B cell (primary cell): Measurements from ENCODE around the gene BCAR3. TPM values are rescaled to one million over a fixed set of nuclear protein-coding genes. Genes with fewer than 3 reads are reported as not detected.

Source experiments
- ATAC-seq: fragments of 200-7000 bp; cut with Tn5 transposase; one replicate; pipeline ENCODE4 v1.10.0; 2021; ENCODE audit warnings: low read depth, mild to moderate bottlenecking, moderate number of reproducible peaks, moderate library complexity
- CTCF ChIA-PET: fragments of 350-600 bp; sonication (Branson Sonifier 250); formaldehyde crosslinking; loops from one replicate; lab custom pipeline; 2021; ENCODE audit warnings: antibody characterized with exemption, inconsistent platforms; lab: Charles Lee
- POLR2A ChIA-PET: fragments of 350-600 bp; sonication (Branson Sonifier 250); formaldehyde crosslinking; loops from one replicate; lab custom pipeline; 2021; ENCODE audit warnings: antibody characterized with exemption; lab: Charles Lee
- DNase-seq: peaks from one replicate; pipeline ENCODE4 v3.0.0; 2013
- H2AFZ ChIP-seq: 2 replicates; pipeline ENCODE4 v1.6.1; 2012; ENCODE audit warnings: mild to moderate bottlenecking, low read depth, low read length; ENCODE audit not compliant: insufficient read depth, poor library complexity, severe bottlenecking
- H3K27ac ChIP-seq, 2 donors: 1 replicate in 1 of 2; 2 replicates in 1 of 2; pipeline ENCODE4 v1.5.1; 2012 to 2013; ENCODE audit warnings: low read length in 2 of 2, mild to moderate bottlenecking in 2 of 2, moderate library complexity in 1 of 2
- H3K27me3 ChIP-seq, 4 experiments: fragments of 200-600 bp in 1 of 4; sonication (generic) in 1 of 4; replicated peaks in 1 of 4; 1 replicate in 2 of 4; 2 replicates in 2 of 4; pipeline versions ENCODE4 v1.6.1 to v1.7.0; 2013 to 2016; ENCODE audit warnings: low read length in 3 of 4, mild to moderate bottlenecking in 2 of 4, mixed read lengths in 1 of 4, moderate library complexity in 1 of 4; ENCODE audit not compliant: insufficient read depth in 4 of 4, control insufficient read depth in 3 of 4; ENCODE audit errors: control extremely low read depth in 1 of 4
- H3K36me3 ChIP-seq, 2 experiments: replicated peaks in 1 of 2; 1 replicate in 1 of 2; 2 replicates in 1 of 2; pipeline versions ENCODE4 v1.6.1 to v1.7.1; 2013; ENCODE audit warnings: low read length in 1 of 2; ENCODE audit not compliant: insufficient read depth in 2 of 2, control insufficient read depth in 1 of 2; ENCODE audit errors: control extremely low read depth in 1 of 2, extremely low read depth in 1 of 2
- H3K4me1 ChIP-seq, 2 donors: fragments of 200-600 bp in 1 of 2; sonication (generic) in 1 of 2; 1 replicate in 1 of 2; 2 replicates in 1 of 2; pipeline versions ENCODE4 v1.5.1 to v1.6.1; 2013 to 2017; ENCODE audit warnings: low read length in 2 of 2; ENCODE audit not compliant: control insufficient read depth in 2 of 2, insufficient read depth in 2 of 2
- H3K4me2 ChIP-seq: replicated peaks from 2 replicates; pipeline ENCODE3; 2012; ENCODE audit warnings: mild to moderate bottlenecking, low read depth, low read length; ENCODE audit not compliant: poor library complexity, severe bottlenecking
- H3K4me3 ChIP-seq, 5 experiments: fragments of 200-600 bp in 1 of 5; sonication (generic) in 1 of 5; 1 replicate in 3 of 5; 2 replicates in 2 of 5; pipeline versions ENCODE4 v1.5.1 to v1.7.0; 2011 to 2016; ENCODE audit warnings: low read length in 4 of 5, mild to moderate bottlenecking in 4 of 5, low read depth in 2 of 5, control low read depth in 1 of 5, moderate library complexity in 1 of 5; ENCODE audit not compliant: insufficient read depth in 1 of 5; ENCODE audit errors: control extremely low read depth in 1 of 5, extremely low read depth in 1 of 5
- H3K79me2 ChIP-seq: fragments of 200-600 bp; sonication (generic); one replicate; pipeline ENCODE4 v1.6.0; 2016; ENCODE audit warnings: low read length; ENCODE audit not compliant: control insufficient read depth, insufficient read depth
- H3K9ac ChIP-seq: fragments of 200-600 bp; sonication (generic); 2 replicates; pipeline ENCODE4 v1.6.1; 2017; ENCODE audit warnings: mild to moderate bottlenecking, low read length, moderate library complexity
- H3K9me3 ChIP-seq, 3 donors: one replicate each; pipeline versions ENCODE4 v1.6.1 to v1.7.1; 2013; ENCODE audit warnings: low read length in 2 of 3; ENCODE audit not compliant: control insufficient read depth in 2 of 3, insufficient read depth in 1 of 3; ENCODE audit errors: control extremely low read depth in 1 of 3
- H4K20me1 ChIP-seq: 2 replicates; pipeline ENCODE4 v1.6.0; 2012; ENCODE audit warnings: mild to moderate bottlenecking, low read length; ENCODE audit not compliant: insufficient read depth, control insufficient read depth, poor library complexity, severe bottlenecking
- H3K27ac Mint-ChIP-seq: one replicate; pipeline ENCODE4 v1.8.0; 2021; ENCODE audit warnings: mixed read lengths
- H3K27me3 Mint-ChIP-seq: one replicate; pipeline ENCODE4 v1.8.0; 2021; ENCODE audit warnings: mixed read lengths
- H3K4me1 Mint-ChIP-seq: one replicate; pipeline ENCODE4 v1.8.0; 2021; ENCODE audit warnings: mixed read lengths
- H3K4me3 Mint-ChIP-seq: one replicate; pipeline ENCODE4 v1.8.0; 2021; ENCODE audit warnings: mixed read lengths
- H3K9me3 Mint-ChIP-seq: one replicate; pipeline ENCODE4 v1.8.0; 2022; ENCODE audit warnings: mixed read lengths; ENCODE audit not compliant: insufficient read depth
- CTCF ChIP-seq: fragments of 200-600 bp; IDR thresholded peaks from one replicate; pipeline ENCODE4 v1.8.0; 2022; ENCODE audit warnings: antibody characterized with exemption, mild to moderate bottlenecking
- EZH2 ChIP-seq: IDR thresholded peaks from 2 replicates; pipeline ENCODE4 v1.6.1; 2012; ENCODE audit warnings: borderline replicate concordance, low read depth, mild to moderate bottlenecking, moderate library complexity, low read length; ENCODE audit not compliant: insufficient read depth, poor library complexity, severe bottlenecking
- WGBS: methylation state at CpG from one replicate; pipeline ENCODE4 v1.1.5; 2013; ENCODE audit warnings: missing lambda C conversion rate; ENCODE audit not compliant: insufficient coverage; 5-methylcytosine and 5-hydroxymethylcytosine counted together
- intact Hi-C: fragments of 100-400 bp; cut with micrococcal nuclease; formaldehyde crosslinking; loops from one replicate; pipeline ENCODE4 v1.10.0; 2022
- polyA plus RNA-seq: library from polyadenylated mRNA; depleted of rRNA; stranded (reverse); fragments of >200 nt; gene quantifications from 2 replicates; pipeline ENCODE4 v1.2.3, GENCODE V29; 2012
- total RNA-seq, 2 donors: library from RNA; stranded (reverse); fragments of 120-200 nt in 1 of 2; gene quantifications; 1 replicate in 1 of 2; 2 replicates in 1 of 2; pipeline versions ENCODE4 v1.2.3 to v1.2.4, GENCODE V29; 2013 to 2022

The BCAR3 gene
- total and polyA plus RNA-seq, 2 donors (not counting 1 experiment from before 2014, with no cell fraction given) = 6.7 to 13.0 TPM

DNA sequence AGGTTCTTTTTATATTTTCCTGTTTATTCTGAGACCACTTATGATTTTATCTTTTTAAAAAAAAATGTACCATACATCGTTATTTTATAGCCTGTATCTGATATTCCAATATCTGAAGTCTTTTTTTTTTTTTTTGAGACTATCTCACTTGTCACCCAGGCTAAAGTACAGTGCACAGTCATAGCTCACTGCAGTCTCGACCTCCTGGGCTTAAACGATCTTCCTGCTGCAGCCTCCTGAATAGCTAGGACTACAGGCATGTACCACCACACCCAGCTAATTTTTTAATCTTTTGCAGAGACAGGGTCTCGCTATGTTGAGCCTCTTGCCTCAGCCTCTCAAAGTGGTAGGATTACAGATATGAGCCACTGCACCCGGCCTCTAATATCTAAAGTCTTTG, 25.1 kb downstream of the BCAR3 start:
- TF ChIP-seq EZH2 = no peak
- no peak for TF ChIP-seq CTCF
- ChIA-PET CTCF (no interaction called here), POLR2A (no interaction called here)
- 97% methylated on average over 4 of the region's 5 CpGs for WGBS
- Histone ChIP-seq H3K27me3 (no peaks in the 10 kb centered on the region), H3K27ac (no peak overlapping the region), H4K20me1 (no peaks in the 10 kb centered on the region), H3K4me2 (no peak overlapping the region), H3K79me2 (peaks cover 29% of the 10 kb centered on the region), H3K4me1 (no peaks in the 10 kb centered on the region), H3K36me3 (peaks cover under 1 to 5% of the 10 kb centered on the region in 2 experiments), H3K9ac (no peak overlapping the region), H3K9me3 (no peaks in the 10 kb centered on the region), H3K4me3 (no peak overlapping the region), H2AFZ (no peak overlapping the region)
- no peak overlapping the region for H3K4me3 Mint-ChIP-seq
- H3K27me3 Mint-ChIP-seq = no peaks in the 10 kb centered on the region
- no peak overlapping the region for H3K27ac Mint-ChIP-seq
- H3K4me1 Mint-ChIP-seq = no peaks in the 10 kb centered on the region
- no peak for DNase-seq
- ATAC-seq = no peak
- intact Hi-C loops = no loop called here
- H3K9me3 Mint-ChIP-seq = no peaks in the 10 kb centered on the region

DNA sequence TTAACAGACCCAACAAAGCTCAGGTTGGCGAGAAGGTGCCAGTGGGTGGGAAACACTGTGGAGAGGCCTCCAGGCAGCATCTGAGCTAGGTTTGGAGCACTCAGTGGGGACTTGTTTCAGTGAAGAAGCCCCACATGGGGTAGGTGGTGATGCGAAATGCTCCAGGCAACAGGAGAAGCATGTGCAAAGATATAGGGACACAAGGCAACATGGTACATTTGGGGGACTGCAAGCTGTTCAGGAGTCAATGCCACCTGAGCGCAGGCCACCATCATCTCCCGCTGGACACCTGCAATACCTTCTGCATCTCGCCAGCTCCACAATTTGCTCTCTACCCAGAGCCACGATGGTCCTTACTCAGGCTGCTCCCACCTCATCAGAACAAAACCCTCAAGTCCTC, 28.0 kb downstream of the BCAR3 start:
- Mint-ChIP-seq H3K27me3 (no peaks in the 10 kb centered on the region), H3K9me3 (no peaks in the 10 kb centered on the region), H3K27ac (no peak overlapping the region), H3K4me1 (no peaks in the 10 kb centered on the region), H3K4me3 (no peak overlapping the region)
- DNase-seq = no peak
- no peak overlapping the region for H3K27ac ChIP-seq
- intact Hi-C loops = no loop called here
- WGBS = 97% methylated on average over 6 of the region's 6 CpGs
- peaks cover 0 to 6% of the 10 kb centered on the region in 2 experiments for H3K36me3 ChIP-seq
- CTCF ChIA-PET = interaction anchor here (0.7 to 1.2 kb wide), 3 partner anchors 16 to 81 kb away, joined by 3 read pairs; no protein-coding TSS in a partner anchor
- H3K79me2 ChIP-seq = peaks cover 13% of the 10 kb centered on the region
- H4K20me1 ChIP-seq = no peaks in the 10 kb centered on the region
- no peak for ATAC-seq
- H3K4me3 ChIP-seq = no peak overlapping the region
- no peaks in the 10 kb centered on the region for H3K27me3 ChIP-seq
- H3K9me3 ChIP-seq = no peaks in the 10 kb centered on the region
- POLR2A ChIA-PET = no interaction called here
- no peaks in the 10 kb centered on the region for H3K4me1 ChIP-seq
- TF ChIP-seq EZH2 = no peak
- TF ChIP-seq CTCF = no peak
- H2AFZ ChIP-seq = no peak overlapping the region
- H3K9ac ChIP-seq = no peak overlapping the region
- H3K4me2 ChIP-seq = no peak overlapping the region
